Putamen (tissue), 1 donor: ENCODE measurements around the gene ESX1.
"Not testable (repeated sequence)": the region's sequence is repeated elsewhere in the genome, so short reads cannot be mapped to it uniquely, and the experiment has no call there.

Experiments
- DNase-seq: peaks from one replicate; pipeline ENCODE4 v3.0.0-alpha.2; 2016; ENCODE audit warnings: low spot score

Gene ESX1

DNA sequence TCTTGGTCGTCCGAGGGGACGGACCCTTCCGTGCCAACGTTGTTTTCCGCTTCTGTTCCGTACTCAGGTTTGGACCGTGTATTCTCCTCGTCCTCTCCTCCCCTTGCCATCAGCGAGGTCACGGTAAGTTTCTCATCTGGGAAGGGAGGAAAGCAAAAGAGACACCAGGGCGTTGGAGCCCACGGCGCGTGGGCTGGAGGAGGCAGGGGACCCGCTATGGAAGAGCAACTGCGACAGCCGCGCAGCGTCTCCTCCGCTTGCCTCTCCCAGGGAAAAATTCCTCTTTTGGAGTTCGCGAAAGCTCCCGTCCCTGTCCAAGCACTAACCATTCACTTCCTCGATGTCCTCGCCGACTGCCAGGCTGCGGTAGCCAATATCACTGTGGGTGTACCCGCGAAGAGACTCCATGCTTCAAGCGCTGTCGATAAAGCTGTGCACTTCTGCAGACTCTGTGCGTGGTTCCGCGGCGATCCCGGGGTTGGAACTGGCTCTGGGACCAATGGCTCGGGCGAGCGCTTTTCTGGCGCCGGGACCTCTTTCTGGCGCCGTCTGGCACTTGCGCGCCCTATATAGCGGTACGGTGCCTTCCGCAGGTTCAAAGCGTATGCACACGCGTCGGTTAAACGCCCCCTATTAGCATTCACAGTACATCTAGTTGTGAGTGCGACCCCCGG is at the start of gene ESX1:
Gene ESX1 (minus strand): TSS at position 492 of the 674 bp plus-strand sequence. CDS start 84 bp downstream, at position 408.
- no peak for DNase-seq

DNA sequence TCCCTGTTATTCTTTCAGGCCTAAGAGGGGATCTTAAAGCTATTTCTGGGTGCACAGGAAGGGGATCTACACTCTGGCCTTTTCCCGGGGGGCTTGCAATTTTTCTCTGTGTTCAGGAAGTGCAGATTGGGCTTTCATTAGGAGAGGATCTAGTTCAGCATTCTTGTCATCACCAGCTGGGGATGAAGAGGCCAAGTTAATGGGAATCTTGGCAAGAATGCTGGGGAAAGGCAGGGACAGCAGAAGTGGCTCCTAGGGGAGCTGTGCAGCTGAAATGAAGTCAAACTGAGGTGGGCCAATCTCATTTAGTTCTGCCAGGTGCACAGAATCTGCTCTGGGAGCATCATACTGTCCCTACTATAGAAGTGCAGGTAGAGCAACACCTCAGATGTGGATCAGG is 40.9 kb upstream of the ESX1 start:
- DNase-seq: no peak

DNA sequence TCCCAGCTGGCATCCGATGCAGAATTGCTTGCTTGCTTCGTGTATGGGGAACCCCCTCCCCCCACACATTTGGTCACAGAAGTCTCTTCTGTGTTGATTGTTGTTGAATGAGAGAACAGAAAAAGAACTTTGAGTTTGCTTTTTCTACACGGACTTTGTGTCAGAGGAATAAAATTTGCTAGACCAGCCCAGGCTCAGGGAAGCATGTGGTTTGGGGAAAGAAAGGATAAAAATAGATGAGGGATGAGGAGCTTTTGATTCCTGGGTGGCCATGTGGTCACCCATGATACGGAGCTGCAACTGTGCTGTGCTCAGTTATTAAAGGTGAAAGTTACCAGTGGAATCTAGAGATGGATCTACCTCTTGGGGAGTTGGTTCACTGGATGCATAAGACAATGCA is 34.2 kb upstream of the ESX1 start:
- DNase-seq: no peak

DNA sequence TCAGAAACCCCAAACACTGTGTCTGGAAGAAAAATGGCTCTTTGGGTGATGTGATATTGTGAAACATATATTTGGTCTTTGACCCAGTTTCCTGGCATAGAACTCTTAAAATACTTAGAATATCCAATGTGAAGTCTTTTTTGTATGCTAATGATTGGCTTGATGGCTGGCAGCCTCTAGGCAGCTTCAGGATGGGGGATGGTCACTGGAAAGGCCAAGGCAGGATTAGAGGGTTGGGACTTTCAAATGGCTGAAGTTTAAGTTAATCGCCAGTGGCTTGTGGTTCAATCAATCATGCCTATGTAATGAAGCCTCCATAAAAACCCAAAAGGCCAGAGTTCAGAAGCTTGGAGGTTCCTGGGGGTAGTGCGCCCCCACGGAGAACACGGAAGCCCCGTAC is 33.5 kb upstream of the ESX1 start:
- DNase-seq: no peak

DNA sequence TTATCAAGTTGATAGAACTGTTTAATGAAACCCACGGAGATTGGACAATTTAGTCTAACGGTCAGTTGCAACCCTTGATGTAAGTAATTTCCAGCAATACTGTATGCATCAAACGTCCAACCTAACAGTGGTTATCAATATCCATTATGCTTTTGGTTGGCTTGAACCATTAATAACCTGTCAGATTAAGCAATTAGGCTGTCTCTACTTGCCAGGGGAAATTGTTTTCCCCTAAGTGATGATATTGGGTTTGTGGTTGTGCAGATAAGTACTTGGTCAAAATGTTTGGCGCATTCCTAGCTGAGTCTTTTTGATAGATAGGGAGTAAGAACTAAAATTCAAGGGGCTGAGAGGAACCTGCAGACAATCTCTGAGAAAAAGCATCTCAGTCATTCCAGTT is 30.5 kb upstream of the ESX1 start:
- DNase-seq: no peak

DNA sequence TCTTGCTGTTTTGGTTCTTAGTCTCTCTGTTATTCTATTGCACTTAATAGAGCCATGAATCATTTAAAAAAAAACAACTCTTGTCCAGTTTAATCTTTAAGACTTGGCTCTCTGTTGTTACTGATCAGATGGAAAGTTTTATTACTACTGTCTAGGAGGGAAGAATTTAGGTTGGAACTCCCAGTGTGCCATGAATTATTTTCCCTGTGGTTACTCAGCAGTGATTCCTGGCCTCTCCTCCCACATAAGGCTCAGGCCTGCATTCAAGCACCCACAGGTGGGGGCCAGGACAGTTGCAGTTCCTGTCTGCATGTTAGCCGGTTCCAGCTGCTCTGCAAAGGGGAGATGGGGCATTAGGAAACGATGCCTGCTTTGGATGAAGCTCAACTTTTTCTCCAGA is 29.8 kb upstream of the ESX1 start:
- DNase-seq: no peak

DNA sequence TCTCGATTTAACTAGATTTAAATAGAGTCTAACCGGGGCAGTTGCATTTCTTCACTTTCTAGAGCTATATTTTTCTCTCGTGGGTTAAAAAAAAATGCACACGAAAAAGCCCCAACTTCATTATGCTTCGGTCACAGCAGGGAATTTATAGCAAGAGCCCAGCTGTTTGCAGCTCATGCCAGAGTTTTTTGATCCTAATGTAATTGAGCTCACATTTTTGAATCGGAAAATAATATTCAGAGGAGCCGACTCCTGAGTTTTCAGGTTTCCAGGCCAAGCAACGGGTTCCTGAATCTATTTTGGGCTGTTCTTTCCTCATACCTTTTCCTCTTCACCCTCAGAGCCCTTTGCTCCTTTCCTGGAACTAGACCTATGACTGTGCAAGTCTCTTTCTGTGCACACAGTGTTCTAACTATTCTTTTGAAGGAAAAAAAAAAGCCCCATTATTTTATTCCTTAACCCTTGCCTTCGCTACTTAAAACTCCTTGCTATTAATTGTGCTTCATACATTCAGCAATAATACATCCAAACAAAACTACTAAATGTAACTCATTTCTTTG is 27.5 kb upstream of the ESX1 start:
- no peak for DNase-seq

DNA sequence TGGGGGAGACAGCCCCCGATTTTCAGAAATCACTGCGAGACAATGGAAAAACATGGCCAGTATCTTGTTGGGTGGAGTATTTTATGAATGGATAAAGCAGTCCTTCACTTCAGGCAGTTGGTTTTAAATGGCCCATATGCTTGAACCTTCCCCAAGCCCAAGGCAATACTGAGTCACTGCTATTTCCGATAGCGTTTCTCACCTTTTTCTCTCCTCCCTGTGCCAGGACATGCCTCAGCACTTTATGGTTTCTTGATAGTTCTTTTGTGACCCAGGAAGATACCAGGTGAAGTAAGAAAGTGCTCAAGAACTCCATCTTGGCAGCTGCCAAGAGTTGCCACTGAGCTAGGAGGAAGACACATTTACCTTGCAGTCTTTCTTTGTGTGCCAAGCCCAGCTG is 26.8 kb upstream of the ESX1 start:
- no peak for DNase-seq

DNA sequence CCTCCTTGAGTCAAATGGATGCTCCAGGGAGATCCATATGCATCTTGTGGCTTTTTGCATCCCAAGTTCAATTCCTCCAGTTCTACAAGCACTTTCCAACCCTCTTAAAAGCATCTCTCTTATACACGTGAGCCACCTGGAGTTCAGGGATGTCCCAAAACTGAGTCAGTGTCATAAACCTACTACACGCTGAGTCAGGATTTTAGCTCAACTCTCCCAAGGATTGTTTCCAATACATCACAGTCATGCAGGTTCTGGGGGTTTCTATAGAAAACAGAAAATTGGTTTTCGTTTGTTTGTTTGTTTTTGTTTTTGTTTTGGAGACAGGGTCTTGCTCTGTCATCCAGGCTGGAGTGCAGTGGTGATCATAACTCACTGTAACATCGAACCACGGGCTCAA is 25.9 kb upstream of the ESX1 start:
- no peak for DNase-seq

DNA sequence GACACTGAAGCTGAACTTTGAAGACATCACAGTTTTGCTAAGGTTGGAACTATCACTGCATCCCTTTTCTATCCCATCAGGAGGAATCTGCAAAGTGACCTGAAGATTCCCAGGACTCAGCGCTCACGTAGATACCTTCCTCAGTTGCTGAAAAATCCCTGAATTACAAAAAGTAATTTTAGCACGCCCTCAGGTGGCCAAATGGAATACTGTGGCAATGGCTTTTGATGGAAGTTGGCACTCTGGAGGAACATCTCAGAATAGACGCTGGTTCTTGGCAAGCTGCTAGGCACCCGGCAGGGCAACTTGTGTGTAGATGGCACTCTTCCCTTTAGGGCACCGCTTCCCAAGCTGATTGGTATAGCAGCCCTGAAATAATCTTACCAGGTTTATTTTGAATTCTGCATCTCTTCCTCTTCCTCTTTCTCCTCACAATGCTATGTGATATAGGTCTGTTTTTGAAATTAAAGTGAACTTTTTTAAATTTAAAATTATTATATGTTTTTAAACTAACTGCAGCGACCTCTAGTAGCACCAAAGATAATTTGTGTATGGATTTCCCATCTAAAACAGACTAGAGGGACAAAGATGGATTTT is 16.3 kb upstream of the ESX1 start:
- DNase-seq: peak; percentile 58

DNA sequence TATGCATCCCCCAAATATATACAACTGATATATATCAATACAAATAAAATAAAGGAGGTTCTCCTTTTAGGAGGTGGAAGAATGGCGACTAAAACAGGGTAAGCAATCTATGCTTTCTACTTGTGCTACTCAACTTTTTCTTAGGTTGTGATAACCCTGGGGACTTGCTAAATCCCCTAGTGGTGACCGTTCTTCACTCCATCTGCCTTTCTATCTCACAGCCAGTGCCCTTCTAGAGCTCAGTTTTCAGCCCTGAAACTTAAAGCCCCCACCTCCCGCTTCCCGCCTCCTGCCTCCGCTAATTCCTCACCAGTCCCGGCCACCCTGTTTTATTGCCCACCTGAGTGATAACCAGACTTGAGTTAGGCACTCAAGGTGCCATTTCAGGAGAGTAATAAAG is 15.5 kb upstream of the ESX1 start:
- no peak for DNase-seq

DNA sequence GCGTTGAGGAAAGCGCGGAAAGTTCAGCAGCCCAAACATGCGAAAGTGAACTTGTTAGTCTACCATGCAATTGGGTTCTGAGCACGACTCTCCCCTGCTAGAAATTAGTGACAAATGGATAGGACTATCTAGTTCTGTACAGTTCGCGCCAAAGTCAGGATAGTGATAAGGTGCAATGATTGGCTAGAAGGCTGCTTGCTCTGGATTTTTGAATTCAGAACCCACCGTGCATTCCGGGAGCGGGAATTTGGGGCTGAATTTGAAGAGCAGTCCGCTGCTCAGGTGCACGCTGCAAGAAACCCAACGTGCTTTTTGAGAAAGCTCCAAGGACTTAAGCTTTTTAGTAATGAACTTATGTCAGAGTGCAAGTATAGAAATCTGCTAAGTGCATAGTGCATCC is 732 bp upstream of the ESX1 start:
- no peak for DNase-seq

DNA sequence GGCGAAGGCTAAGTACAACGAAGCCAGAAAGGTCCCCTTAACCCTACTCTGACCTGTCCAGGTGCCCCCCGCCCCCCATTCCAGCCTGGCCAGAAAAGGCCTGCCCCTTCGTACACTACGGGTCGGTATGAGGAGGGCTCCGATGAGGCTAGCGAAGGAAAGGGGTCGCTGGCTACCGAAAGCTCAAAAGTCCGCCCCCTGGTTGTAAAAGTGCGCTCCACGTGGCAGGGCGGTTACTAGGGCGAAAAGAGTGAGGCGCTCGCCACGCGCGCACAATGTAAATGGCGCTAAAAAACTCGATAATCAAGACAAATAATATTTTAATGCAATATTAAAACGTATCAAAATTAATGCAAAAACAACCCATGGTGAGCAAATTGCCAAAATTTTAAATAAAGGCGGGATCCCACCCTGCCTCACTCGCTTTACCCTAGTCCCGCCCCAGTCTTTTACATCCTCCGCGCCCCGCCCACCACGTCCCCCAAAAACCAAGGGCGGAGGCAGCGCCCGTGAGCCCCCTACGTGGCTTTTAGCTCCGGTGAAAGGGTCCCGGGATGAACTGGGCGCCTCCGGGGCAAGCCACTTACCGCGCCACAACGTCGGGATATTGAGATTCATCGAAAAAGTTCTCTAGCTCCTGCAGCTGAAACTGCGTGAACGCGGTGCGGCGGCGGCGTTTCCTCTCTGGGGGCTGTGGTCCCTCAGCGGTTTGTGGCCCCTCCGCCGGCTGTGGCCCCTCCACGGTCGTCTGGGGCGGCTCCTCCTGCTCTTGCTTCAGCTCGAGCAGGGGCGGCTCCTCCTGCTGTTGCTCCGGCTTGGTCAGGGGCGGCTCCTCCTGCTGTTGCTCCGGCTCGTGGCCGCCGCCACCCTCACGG is 929 bp downstream of the ESX1 start:
- no peak for DNase-seq

DNA sequence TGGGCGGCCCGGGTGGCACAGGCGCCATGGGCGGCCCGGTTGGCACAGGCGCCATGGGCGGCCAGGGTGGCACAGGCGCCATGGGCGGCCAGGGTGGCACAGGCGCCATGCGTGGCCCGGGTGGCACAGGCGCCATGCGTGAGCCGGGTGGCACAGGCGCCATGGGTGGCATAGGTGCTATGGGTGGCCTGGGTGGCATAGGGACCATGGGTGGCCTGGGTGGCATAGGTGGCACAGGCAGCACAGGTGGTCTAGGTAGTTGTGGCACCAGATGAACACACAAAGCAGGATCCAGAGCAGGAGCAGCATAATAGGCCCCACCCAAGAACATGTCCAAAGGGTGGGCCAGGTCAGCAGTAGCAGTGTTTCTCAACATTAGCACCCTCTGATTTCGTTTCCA is 4.3 kb downstream of the ESX1 start:
- no peak for DNase-seq

DNA sequence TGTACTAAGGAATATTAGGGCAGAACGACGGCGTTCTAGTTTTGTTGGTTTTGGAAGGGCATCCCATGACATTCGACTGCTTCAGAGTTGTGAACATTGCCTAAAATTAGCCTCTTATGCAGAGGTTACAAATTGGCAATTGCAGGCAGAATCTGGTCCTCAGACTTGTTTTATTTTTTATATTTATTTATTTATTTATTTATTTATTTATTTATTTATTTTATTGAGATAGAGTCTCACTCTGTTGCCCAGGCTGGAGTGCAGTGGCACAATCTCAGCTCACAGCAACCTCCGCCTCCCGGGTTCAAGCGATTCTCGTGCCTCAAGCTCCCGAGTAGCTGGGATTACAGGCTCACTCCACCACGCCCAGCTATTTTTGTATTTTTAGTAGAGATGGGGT is 24.7 kb downstream of the ESX1 start:
- not testable (repeated sequence) for DNase-seq

DNA sequence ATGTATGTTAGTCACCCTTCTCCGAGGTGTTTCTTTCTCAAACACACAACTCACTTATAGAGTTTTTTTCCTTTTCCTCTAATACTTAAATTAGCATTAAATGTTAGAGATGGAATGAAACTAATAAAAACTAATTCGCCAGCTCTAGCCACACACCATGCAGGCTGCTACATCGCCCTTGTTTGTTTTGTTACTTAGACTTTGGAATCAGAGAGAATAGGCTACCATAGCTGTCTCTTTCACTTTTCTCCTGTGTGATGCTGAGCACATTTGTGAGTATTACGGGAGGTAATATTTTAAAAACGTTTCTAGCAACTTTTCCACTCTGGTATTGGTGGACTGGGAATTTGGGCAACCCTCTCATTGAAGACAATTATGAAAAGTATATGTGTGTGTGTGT is 43.5 kb downstream of the ESX1 start:
- no peak for DNase-seq

DNA sequence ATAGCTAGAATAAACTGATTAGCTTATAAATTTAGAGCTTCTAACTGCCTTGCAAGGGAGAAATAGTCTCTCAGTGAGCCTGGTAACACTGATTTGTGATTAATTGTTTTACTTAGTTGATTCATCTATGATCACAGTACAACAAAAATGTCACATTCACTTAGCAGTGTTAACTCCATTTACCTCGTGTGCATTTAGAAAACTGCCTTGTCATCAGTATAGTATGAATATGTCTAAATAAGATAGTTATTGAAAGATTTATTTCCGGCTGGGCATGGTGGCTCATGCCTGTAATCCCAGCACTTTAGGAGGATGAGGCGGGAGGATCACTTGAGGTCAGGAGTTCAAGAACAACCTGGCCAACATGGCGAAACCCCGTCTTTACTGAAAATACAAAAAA is 49.2 kb downstream of the ESX1 start:
- DNase-seq: no peak
